Measurements from ENCODE around the gene CATSPER3. TPM values are rescaled to one million over a fixed set of nuclear protein-coding genes. Genes with fewer than 3 reads are reported as not detected.
"Not testable (repeated sequence)": the region's sequence is repeated elsewhere in the genome, so short reads cannot be mapped to it uniquely, and the experiment has no call there.

CATSPER3 gene
- total RNA-seq, 1 donor from 2014 or later = not detected

GRCh38 chr5:134989266-134989830 lies 21.6 kb downstream of the CATSPER3 start:
- DNase-seq (ENCODE audit: low read depth) = no peak
- no peak for TF ChIP-seq CTCF (conservative IDR thresholded peaks at IDR 0.05; ENCODE audit: low read depth, low read length)
- H3K4me3 ChIP-seq (ENCODE audit: low read depth, low read length) = no peak overlapping the region

GRCh38 chr5:134990183-134990582 lies 22.5 kb downstream of the CATSPER3 start:
- not testable (repeated sequence) for DNase-seq (ENCODE audit: low read depth); H3K4me3 ChIP-seq (ENCODE audit: low read depth, low read length)

- no peak for TF ChIP-seq CTCF (conservative IDR thresholded peaks at IDR 0.05; ENCODE audit: low read depth, low read length)
- DNase-seq (ENCODE audit: low read depth) = no peak
- H3K4me3 ChIP-seq (ENCODE audit: low read depth, low read length) = no peak overlapping the region
Observed at GRCh38 chr5:134992148-134992547, 24.4 kb downstream of the CATSPER3 start.

GRCh38 chr5:134993161-134993560 lies 25.5 kb downstream of the CATSPER3 start:
- TF ChIP-seq CTCF (conservative IDR thresholded peaks at IDR 0.05; ENCODE audit: low read depth, low read length) = no peak
- H3K4me3 ChIP-seq (ENCODE audit: low read depth, low read length) = no peak overlapping the region
- DNase-seq (ENCODE audit: low read depth) = no peak

- no peak overlapping the region for H3K4me3 ChIP-seq (ENCODE audit: low read depth, low read length)
- no peak for TF ChIP-seq CTCF (conservative IDR thresholded peaks at IDR 0.05; ENCODE audit: low read depth, low read length)
- no peak for DNase-seq (ENCODE audit: low read depth)
Observed at GRCh38 chr5:134994560-134995156, 27.0 kb downstream of the CATSPER3 start.

GRCh38 chr5:134995850-134996402 lies 28.2 kb downstream of the CATSPER3 start:
- DNase-seq (ENCODE audit: low read depth) = no peak
- no peak for TF ChIP-seq CTCF (conservative IDR thresholded peaks at IDR 0.05; ENCODE audit: low read depth, low read length)
- H3K4me3 ChIP-seq (ENCODE audit: low read depth, low read length) = no peak overlapping the region

- TF ChIP-seq CTCF (conservative IDR thresholded peaks at IDR 0.05; ENCODE audit: low read depth, low read length) = no peak
- DNase-seq (ENCODE audit: low read depth) = no peak
Observed at GRCh38 chr5:134997015-134997414, 29.3 kb downstream of the CATSPER3 start.

GRCh38 chr5:134998068-134998467 lies 30.4 kb downstream of the CATSPER3 start:
- not testable (repeated sequence) for DNase-seq (ENCODE audit: low read depth); H3K4me3 ChIP-seq (ENCODE audit: low read depth, low read length)

More at GRCh38 chr5:134997015-134997414, 29.3 kb downstream of the CATSPER3 start:
- H3K4me3 ChIP-seq (ENCODE audit: low read depth, low read length) = no peak overlapping the region
